Measurements from ENCODE around the gene ARL4A. TPM values are rescaled to one million over a fixed set of nuclear protein-coding genes. Genes with fewer than 3 reads are reported as not detected.
A peak's percentile ranks its signal among the peaks of the same experiment; 100 is the strongest.

The ARL4A gene
- total and polyA plus RNA-seq, 2 of the 8 experiments (the other 6 are each of a cell fraction or from before 2014, with no cell fraction given): 14.5 to 29.2 TPM

DNA sequence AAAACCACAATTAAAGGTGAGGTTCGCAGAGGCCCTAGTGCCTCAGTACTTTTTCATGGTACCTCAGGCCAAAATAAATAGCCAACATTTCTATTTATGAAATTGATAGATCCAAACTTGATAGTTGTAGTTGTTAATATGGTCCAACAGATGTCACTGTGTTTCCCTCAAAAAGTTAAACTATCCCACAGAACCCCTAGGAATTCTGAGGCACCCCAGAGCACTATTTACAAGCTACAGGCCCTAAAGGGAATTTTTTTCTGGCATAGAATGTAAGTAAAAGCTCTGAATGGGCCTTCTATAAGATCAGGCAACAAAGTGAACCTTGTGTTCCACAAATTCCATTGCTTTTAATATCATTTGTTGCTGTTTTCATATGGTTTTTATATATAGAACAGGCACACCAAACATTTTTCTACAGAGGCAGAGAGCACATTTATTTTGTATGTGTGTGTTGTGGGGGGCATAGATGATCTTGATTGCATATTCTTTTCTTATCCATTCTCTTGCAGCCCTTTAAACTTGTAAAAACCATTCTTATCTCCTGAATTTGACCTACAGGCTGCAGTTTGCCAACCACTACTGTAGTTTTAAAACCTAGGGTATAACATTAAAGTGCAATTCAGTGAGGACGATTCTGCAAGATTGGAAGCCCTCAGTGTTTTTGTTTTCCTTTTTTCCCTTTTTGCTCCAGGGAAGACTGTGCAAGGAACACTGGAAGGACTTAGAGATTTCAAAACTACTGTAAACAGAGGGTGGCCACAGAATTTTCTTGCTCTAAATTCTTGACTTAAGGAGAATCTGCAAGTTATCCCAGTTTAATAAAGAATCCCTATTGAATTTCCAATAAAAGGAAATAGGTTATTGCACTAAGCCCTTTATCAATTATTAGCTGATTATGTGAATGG lies 3.5 kb upstream of the ARL4A start:
- POLR2A ChIA-PET (ENCODE audit: partially characterized antibody): interaction anchor here (0.8 to 1.3 kb wide), 2 partner anchors 8 to 431 kb away, joined by 3 read pairs; no protein-coding TSS in a partner anchor
- no peaks in the 10 kb centered on the region for H3K36me3 ChIP-seq (ENCODE audit: control insufficient read depth in 2 of 4, insufficient read depth in 4 of 4, low read length in 3 of 4)
- H4K20me1 ChIP-seq (replicated peaks in 1 of 2; ENCODE audit: control insufficient read depth in 1 of 2, insufficient read depth in 2 of 2, low read length in 2 of 2): no peaks in the 10 kb centered on the region
- H3K4me1 ChIP-seq (replicated peaks in 1 of 4; ENCODE audit: control insufficient read depth in 3 of 4, insufficient read depth in 4 of 4, low read length in 3 of 4): peaks cover 0 to 7% (median 3%) of the 10 kb centered on the region in 4 experiments; a peak in 4 of 7 replicates
- H3K9me3 ChIP-seq (ENCODE audit: insufficient read depth in 2 of 2, low read depth in 1 of 2, low read length in 1 of 2): no peaks in the 10 kb centered on the region
- DNase-seq (ENCODE audit: low read depth in 1 of 2, low spot score in 2 of 2): no peak
- 83% methylated on average over 2 of the region's 2 CpGs; no CpG with 5 or more reads in 1 of the 2 experiments for WGBS, 2 experiments (ENCODE audit: extremely low coverage in 1 of 2, insufficient coverage in 1 of 2, insufficient read length in 1 of 2, insufficient replicate concordance in 2 of 2, low coverage in 1 of 2, low lambda C conversion rate in 2 of 2, missing lambda C conversion rate in 1 of 2)
- H2BK120ac ChIP-seq (replicated peaks; ENCODE audit: low read depth, low read length): no peak overlapping the region
- CTCF ChIA-PET (ENCODE audit: partially characterized antibody): interaction anchor here (0.5 to 10.0 kb wide), 29 partner anchors 9 to 583 kb away, joined by 3 to 82 read pairs (median 4); no protein-coding TSS in a partner anchor
- no peak overlapping the region for H2BK12ac ChIP-seq (ENCODE audit: low read depth, low read length)
- no peak overlapping the region for H3K9ac ChIP-seq (replicated peaks in 1 of 4; ENCODE audit: extremely low read depth in 1 of 4, low read depth in 3 of 4, low read length in 3 of 4)
- H4K5ac ChIP-seq (ENCODE audit: insufficient read length, low read depth, low read length): no peak overlapping the region
- H3K18ac ChIP-seq (ENCODE audit: extremely low read depth, low read length): no peak overlapping the region
- H3K79me1 ChIP-seq (ENCODE audit: low read depth, low read length): no peaks in the 10 kb centered on the region
- no peak overlapping the region for H2AFZ ChIP-seq (ENCODE audit: low read length)
- no peak overlapping the region for H4K91ac ChIP-seq (replicated peaks; ENCODE audit: insufficient read length, low read length)
- no peak overlapping the region for H3K14ac ChIP-seq (ENCODE audit: insufficient read length)
- no peak overlapping the region for H3K4ac ChIP-seq (replicated peaks; ENCODE audit: insufficient read length, low read depth, low read length)
- no peak overlapping the region for H2BK5ac ChIP-seq (ENCODE audit: low read depth, low read length)
- FAIRE-seq: peak; percentile 7
- no peak overlapping the region for H3K4me2 ChIP-seq (ENCODE audit: insufficient read depth in 1 of 2, low read depth in 2 of 2, low read length in 2 of 2)
- no peaks in the 10 kb centered on the region; the same call in 1 of the 2 replicates for H3K23me2 ChIP-seq (ENCODE audit: low read depth, low read length)
- no peak overlapping the region for H4K8ac ChIP-seq (ENCODE audit: extremely low read depth, insufficient read depth, low read length)
- no peak overlapping the region for H3K23ac ChIP-seq (ENCODE audit: insufficient read length)
- H3K27me3 ChIP-seq (replicated peaks in 1 of 4; ENCODE audit: control insufficient read depth in 3 of 4, extremely low read depth in 1 of 4, insufficient read depth in 3 of 4, low read length in 3 of 4): no peaks in the 10 kb centered on the region; a peak in 1 of 7 replicates
- H3K56ac ChIP-seq (replicated peaks; ENCODE audit: insufficient read length, low read depth, low read length): no peak overlapping the region
- no peak overlapping the region for H3K4me3 ChIP-seq (ENCODE audit: extremely low read depth in 1 of 4, insufficient read depth in 2 of 4, low read depth in 3 of 4, low read length in 4 of 4)
- H2BK20ac ChIP-seq (ENCODE audit: low read length): no peak overlapping the region
- no peak overlapping the region for H2AK5ac ChIP-seq (ENCODE audit: low read depth, low read length)
- no peak overlapping the region for H3K27ac ChIP-seq (ENCODE audit: low read depth, low read length)
- TF ChIP-seq KDM1A (IDR thresholded peaks at IDR 0.05; ENCODE audit: borderline replicate concordance, low read length): no peak
- peak; percentile 62 to 63 for TF ChIP-seq RAD21 (IDR thresholded peaks at IDR 0.05 in 1 of 2, conservative IDR thresholded peaks at IDR 0.05 in 1 of 2; ENCODE audit: low read depth in 2 of 2, low read length in 2 of 2)
- no peak for TF ChIP-seq NANOG (IDR thresholded peaks at IDR 0.05; ENCODE audit: insufficient read depth, low read depth, low read length, poor library complexity, severe bottlenecking)
- TF ChIP-seq CTCF (IDR thresholded peaks at IDR 0.05; ENCODE audit: control extremely low read depth in 1 of 3, insufficient read depth in 1 of 3, low read depth in 1 of 3, low read length in 3 of 3): peak in 1 of 3 experiments; percentile 39; a peak in 2 of 4 replicates
- no peak overlapping the region for H2BK15ac ChIP-seq (ENCODE audit: low read length)
- peaks cover 0 to 12% of the 10 kb centered on the region in 2 experiments; a peak in 2 of 4 replicates for H3K79me2 ChIP-seq (ENCODE audit: control insufficient read depth in 1 of 2, insufficient read depth in 2 of 2, low read length in 2 of 2)

All from H1 (cell line).